Epidermal melanocyte (primary cell): ENCODE data around the gene KIF1A.
"Not testable (repeated sequence)": the region's sequence is repeated elsewhere in the genome, so short reads cannot be mapped to it uniquely, and the experiment has no call there.

Source experiments
- DNase-seq: peaks from one replicate; pipeline ENCODE4 v3.0.0; 2011; ENCODE audit warnings: low spot score; ENCODE audit not compliant: insufficient read length

The KIF1A gene

DNA sequence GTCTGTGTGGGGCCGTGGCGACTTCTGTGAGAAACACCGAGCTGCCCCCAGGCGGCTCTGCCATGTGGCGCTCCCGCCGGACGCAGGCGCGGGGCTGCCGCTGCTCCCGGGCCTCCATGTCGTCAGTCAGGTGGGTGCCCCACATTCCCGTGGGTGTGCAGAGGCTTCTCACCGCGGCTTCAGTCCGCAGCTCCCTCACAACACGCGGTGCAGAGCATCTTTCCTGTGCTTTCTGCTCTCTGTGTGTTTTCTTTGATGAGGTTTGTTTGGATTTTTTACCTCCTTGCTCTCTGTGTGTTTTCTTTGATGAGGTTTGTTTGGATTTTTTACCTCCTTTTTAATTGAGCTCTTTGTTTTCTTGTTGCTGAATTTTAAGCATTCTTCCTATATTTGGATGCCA is 115.4 kb downstream of the KIF1A start:
- DNase-seq, result no peak

GRCh38 chr2:240703417-240704341 is 116.3 kb downstream of the KIF1A start:
- DNase-seq, result no peak

DNA sequence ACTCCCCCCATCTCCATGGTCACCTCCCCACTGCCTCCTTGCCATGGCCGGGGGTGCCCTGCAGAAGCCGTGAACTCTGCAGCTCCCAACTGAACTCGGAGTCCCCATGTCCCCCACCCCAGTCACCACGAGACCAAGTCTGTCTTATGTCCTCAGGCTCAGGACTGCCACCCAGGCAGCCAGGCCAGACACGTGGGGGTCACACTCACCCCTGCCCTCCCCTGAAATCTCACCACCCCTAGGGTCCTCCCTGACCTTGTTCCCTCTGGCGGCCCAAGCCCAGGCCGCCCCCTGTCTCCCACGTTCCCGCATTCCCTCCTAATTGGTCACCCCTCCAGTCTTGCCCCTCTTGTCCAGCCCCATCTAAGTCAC is 117.4 kb downstream of the KIF1A start:
- DNase-seq, result no peak

DNA sequence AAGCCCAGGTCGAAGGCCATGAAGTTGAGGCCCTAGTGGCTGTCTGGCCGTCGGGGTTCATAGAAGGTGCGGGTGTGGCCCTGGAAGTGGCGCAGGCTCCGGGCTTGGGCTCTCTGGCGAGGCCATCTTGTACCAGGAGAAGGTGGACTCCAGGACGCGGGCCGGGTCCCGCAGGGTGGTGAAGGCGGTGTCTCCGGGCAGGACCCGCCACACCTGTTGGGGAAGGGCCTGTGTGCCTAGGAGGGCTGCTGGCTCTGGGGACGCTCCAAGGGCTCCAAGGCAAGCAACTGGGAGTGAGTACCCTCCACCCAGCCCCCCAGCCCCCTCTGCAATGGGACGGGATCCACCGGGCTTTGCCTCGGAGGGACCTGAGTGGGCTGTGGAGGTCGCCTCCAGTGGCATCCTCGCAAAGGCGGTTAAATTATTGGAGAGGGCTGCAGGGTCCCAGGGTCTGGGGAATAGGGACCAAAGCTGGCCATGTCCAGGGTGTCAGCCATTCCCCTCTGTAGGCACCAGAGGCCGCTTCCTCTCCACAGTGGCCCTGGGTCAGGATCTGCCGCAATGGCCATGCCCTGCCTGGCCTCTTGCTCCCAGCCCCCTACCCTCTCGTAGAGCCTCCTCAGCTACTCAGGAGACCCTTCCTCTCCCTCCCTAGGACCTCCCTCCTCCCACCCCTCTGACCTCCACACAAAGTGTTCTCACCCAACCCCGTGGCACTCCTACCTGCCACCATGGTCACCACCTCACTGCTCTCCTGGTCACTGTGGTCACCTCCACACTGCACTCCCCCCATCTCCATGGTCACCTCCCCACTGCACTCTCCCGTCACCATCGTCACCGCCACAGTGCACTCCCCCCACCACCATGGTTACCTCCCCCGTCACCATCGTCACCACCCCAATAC is 118.0 kb downstream of the KIF1A start:
- no peak for DNase-seq

GRCh38 chr2:240701091-240701735 is 118.8 kb downstream of the KIF1A start:
- no peak for DNase-seq

DNA sequence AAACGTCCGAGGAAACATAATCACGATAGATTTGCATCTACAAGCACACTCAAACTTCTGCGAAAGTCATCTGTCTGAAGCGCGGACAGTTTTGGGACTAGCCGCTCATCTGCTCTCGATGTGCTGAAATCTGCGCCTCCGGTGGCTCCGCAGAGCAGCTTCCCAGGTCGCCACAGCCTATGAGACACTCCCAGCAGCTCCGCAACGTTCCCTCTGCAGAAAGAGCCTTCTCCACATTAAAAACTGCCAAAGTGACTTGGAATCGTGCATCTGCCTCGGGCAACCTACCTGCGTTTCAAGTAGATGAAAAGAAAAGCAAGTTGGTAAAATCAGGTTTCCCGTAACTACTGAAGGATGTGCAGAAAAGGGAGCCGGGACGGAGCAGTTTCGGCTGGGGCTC is 119.4 kb downstream of the KIF1A start:
- not testable (repeated sequence) for DNase-seq

GRCh38 chr2:240699835-240700234 is 120.2 kb downstream of the KIF1A start:
- DNase-seq, result not testable (repeated sequence)

- DNase-seq, result not testable (repeated sequence)
These were observed 121.0 kb downstream of the KIF1A start for GRCh38 chr2:240698852-240699561.

DNA sequence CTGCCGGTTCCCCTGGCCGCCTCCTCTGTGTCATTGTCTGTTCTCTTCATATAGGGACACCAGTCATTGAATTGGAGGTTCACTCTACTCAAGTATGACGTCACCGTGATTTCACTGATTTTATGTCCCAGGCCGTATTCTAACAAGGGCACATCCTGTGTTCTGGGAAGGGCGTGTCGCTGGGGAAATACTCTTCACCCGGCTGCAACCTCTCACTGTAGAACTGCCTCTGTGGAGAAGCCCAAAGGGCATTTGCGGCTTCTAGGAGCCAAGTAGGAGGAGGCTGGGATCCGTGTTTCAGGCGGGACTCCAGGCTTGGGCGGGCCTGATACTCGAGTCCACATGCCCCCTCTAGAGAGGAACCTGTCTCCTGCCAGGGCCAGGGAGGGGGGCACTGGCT is 123.5 kb downstream of the KIF1A start:
- DNase-seq, result not testable (repeated sequence)

DNA sequence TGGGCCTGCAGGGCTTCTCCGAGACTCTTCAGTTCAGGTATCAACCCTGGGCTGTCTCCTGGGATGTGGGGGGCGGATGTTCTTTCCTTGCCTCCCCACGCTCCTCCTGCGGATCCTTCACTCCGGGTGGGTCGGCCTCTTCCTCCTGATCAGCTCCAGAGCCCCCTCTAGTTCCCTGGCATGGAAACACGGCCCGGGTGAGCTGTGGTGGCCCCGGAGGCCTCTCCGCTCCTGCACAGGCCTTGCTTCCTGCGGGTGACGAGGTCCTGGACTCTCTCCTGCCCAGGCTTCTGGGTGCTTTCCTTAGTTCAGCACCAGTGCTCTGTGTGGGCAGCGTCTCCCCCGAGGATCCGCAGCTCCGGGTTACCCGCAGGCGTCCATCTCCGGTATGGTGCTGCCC is 124.4 kb downstream of the KIF1A start:
- not testable (repeated sequence) for DNase-seq

- not testable (repeated sequence) for DNase-seq
These were observed 125.7 kb downstream of the KIF1A start for GRCh38 chr2:240694304-240694703.

DNA sequence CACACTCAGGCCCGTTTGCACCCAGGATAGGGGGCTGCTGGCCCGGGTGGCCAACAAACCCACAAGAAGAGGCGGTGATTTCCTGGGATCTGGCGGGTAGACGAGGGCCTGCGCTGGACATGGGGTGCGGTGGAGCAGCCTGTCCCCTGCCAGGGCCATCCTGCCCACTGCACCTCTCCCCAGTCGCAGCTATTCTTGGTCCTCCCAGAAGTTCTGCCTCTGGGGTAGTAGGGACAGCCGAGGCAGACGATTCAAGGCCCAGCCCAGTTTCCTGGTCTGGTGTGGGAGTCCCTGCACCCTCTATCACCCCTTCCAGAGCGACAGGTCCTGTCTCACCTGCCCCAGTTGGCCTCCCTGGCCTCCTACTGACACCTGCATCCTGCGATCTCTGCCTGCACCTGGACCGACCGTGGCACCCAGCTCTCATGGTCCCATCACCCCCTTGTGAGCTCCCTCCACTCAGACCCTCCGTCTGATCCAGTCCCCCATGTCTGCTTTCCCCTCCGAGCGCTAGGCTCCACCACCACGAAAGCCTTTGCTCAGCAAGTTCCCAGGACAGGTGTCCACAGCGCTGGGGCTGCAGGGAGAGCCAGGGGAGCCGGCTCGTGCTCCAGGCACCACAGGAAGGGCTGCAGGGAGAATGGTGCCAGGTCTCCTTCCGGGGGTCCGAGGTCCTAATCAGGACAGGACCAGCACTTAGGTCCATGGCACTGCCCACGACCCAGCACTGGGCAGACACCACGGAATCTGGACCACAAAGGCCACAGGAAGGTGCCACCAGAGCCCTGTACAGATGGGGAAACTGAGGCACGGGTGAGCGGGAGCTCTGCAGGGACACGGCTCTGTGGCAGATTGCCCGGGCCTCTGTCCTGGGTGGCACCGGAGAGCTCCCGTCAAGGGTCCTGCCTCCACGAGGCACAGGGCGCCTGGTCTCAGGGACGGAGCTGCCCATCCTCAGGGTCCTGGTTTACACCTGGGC is 127.1 kb downstream of the KIF1A start:
- DNase-seq, result not testable (repeated sequence)

GRCh38 chr2:240691631-240692420 is 128.2 kb downstream of the KIF1A start, which contains the start of gene AQP12A:
AQP12A (plus strand) TSS chr2:240691866; CDS start chr2:240691914, 48 bp downstream.
- DNase-seq, result not testable (repeated sequence)

DNA sequence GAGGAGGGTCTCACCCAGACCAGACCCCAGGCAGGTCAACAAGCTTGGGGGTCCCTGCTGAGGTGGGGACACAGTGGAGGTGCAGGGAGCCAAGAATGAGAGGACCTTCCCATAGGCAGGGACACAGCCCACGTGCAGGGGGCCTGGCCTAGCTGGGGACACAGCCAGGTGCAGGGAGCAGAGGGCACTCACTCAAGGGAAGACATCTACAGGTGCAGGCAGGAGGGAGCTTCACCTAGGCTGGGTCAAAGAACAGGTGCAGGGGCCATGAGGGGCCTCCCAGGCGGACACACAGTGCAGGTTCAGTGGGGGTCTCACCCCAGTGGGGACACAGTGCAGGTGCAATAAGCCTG is 129.0 kb downstream of the KIF1A start:
- not testable (repeated sequence) for DNase-seq

GRCh38 chr2:240690421-240691074 is 129.5 kb downstream of the KIF1A start:
- DNase-seq, result not testable (repeated sequence)

DNA sequence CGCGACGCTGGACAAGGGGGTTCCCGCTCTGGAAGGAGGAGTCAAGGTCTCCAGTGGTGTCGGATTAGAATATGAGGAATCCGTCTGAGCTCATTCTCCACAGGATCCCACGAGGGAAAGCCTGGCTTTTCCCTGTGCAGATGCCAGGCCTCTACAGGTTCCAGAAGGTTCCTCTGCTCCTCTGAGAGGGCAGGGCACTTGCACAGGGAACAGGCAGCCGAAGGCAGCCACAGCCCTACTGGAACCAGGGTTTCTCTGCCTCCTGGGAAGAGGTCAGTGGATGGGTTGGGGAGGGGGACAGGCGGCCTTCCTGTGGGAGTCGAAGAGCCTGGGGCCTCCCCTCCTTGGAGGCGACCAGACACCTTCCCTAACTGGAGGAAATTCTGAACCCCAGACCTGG is 130.0 kb downstream of the KIF1A start:
- no peak for DNase-seq

GRCh38 chr2:240688553-240688919 is 131.5 kb downstream of the KIF1A start:
- no peak for DNase-seq

GRCh38 chr2:240687741-240688552 is 132.1 kb downstream of the KIF1A start:
- DNase-seq, result no peak
